NCI-H2081 (cell line): ENCODE results near the gene USHBP1.

Source experiments
- DNase-seq, 2 experiments: peaks; one replicate each; lab custom pipeline; 2025; lab: John Stamatoyannopoulos, UW

USHBP1 gene

DNA sequence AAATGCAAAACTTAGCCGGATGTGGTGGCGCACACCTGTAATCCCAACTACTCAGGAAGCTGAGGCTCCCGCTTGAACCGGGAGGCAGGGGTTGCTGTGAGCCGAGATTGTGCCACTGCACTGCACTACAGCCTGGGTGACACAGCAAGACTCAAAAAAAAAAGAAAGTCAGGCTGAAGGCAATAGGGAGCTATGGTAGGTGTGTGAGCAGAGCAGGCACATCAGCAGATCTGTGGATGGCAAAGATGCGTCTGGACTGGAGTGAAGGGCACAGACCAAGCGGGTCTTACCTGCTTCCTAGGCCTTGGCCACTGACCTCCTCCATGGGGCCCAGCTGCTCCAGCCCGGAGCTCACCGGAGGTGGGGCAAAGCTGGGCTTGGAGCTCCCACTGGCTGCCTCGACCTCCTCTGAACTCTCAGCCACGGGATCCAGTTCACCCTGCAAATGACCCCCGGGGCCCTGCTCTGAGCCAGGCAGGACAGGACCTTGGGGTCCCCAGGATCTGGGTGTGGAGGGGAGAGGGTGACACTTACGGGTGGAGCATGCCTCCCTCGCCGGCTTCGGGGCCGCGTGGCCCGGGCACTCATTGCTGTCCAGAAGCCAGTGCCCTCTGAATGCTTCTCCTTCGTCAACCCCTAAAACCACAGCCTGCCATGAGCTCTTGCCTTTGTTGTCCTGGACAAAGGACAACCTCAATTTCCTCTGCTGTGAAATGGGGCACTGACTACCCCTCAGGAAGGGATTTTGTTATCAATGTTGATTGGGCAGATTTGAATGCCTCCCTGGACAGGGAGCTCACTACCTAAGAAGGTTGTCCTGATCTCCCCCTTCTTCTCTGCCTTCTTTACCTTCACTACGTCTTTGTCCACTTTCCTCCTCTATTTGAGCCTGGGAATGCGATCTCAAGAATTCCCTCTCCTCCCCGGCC, 569 bp downstream of the USHBP1 start:
- DNase-seq = no peak

DNA sequence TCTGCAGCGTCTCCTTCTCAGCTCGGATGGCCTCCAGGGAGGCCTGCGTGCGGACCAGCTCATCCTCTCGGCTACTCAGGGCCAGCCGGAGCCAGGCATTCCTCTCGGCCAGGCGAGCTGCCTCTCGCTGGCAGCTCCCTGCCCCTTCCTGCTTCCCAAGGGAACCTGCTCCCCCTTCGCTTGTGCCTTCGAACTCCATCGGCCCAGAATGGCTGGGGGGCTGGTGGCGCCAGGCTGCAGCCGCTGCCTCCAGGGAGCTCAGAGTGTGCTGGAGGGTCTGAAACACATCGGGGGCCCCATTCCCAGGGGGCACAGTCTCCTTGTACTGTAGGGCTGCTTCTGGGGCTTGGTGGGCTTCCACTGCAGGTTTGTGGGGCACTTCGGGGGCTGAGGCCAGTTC, 2.0 kb downstream of the USHBP1 start:
- DNase-seq = no peak

GRCh38 chr19:17260842-17261325, 3.7 kb downstream of the USHBP1 start:
- peak; percentile 65 to 74 for DNase-seq

GRCh38 chr19:17259934-17260333, 4.6 kb downstream of the USHBP1 start:
- no peak for DNase-seq

DNA sequence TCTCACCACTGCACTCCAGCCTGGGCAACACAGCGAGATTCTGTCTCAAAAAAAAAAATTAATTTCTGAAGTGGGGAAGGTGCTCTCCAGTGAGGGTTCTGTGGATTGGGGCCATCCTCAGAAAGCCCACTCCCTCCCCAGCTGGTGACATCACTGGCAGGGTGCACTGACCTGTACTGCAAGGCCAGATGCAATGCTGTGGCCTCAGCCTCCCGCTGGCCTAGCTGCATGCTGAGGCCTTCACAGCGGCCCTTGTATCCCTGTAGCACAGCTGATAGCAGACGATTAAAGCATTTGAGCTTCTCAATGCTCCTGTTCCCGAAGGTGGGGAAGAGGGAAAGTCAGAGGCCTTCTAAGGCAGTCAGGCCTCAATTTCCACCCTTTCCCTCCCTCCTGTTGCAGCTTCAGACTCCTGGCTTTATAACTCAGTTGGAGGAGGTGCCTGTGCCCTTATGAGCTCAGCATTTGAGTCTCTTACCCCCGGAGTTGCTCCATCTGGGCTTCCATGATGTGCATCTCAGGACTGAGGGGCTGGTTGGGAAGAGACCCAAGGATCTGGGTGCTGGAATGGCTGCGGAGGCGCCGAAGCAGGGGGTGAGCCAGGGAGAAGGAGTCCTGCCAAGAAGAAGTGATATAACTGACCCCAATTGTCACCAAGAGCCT, 5.3 kb downstream of the USHBP1 start:
- no peak for DNase-seq

DNA sequence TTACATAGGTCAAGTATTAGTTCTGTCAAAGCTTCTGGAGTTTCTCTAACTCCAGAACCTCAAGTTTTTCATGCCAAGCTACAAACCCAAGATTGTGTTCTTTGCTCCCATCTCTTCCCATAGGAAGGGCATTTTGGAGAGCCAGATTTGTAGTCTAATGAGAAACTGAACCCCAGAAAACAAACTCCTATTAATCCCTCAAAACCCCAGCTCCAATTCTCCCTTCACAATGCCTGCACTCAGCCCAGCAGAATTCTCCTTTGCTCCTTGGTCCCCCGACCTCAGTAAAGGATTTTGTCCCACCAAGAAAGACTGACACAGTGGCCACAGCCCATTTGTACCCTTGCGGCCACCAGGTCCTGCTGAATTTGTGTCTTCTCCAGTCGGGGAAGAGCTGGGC, 8.4 kb downstream of the USHBP1 start:
- DNase-seq = no peak

- DNase-seq = no peak
These were observed 9.4 kb downstream of the USHBP1 start for GRCh38 chr19:17255150-17255621.

DNA sequence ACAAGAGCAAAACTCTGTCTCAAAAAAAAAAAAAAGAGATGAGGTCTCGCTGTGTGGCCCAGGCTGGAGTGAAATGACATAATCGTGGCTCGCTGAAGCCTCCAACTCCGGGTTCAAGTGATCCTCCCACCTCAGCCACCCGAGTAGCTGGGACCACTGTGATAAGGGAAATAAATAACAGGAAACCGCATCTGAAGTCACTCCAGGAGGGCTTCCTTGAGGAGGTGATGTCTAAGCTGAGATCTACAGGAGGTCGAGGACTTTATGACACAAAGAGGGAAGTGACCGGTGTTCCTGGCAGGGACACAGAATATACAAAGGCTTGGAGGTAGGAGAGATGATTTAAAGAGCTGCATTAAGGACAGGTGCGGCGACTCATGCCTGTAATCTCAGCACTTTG, 9.9 kb downstream of the USHBP1 start:
- DNase-seq = no peak

- no peak for DNase-seq
These were observed 14.5 kb downstream of the USHBP1 start for GRCh38 chr19:17249887-17250548.

- DNase-seq = no peak
These were observed 16.4 kb downstream of the USHBP1 start for GRCh38 chr19:17248011-17248776.

- peak in 1 of 2 experiments; percentile 37 for DNase-seq
These were observed 17.7 kb downstream of the USHBP1 start for GRCh38 chr19:17246681-17247425.

GRCh38 chr19:17245535-17245984, 19.0 kb downstream of the USHBP1 start, which contains the start of gene NR2F6:
TSS of gene NR2F6 (minus strand) at chr19:17245919. CDS start at chr19:17245220, 699 bp downstream.
- no peak for DNase-seq

DNA sequence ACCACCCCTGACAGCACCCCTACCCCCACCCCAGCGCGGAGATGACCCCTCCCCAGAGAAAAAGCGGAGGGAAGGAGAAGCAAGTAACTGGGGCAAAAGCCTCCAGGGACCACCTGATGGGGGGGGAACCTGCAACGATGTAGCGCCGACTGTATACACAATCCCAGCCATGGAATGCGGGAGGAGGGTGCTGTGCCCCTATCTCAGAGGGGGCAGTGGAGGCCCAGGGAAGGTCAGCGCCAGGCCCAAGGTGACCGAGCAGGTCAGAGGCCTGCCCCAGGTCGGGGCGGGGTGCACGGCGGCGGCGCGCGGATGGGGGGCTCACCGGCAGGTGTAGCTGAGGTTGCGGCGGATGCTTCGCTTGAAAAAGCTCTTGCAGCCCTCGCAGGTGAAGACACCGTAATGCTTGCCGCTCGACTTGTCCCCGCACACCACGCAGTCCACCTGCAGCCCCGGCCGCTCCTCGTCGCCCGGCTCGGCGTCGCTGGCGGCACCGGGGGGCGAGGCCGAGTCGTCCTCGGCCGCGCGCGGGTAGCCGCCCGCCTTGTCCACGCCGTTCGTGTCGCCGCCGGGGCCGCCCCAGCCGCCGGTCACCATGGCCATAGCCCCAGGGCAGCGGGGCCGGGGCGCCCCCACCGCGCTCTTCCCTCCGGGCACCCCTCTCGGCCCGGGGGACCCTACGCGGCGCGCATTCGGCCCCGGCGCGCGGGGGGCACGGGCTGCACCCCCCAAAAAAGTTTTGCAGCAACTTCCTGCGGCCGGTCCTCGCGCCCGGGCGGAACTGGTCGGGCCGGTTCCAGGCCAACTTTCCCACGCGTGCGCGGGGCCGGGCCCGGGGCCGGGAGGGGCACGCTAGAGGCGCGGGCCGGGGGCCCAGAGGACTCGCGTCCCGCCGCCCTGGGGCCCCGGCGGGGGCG, 19.7 kb downstream of the USHBP1 start:
- DNase-seq = no peak

DNA sequence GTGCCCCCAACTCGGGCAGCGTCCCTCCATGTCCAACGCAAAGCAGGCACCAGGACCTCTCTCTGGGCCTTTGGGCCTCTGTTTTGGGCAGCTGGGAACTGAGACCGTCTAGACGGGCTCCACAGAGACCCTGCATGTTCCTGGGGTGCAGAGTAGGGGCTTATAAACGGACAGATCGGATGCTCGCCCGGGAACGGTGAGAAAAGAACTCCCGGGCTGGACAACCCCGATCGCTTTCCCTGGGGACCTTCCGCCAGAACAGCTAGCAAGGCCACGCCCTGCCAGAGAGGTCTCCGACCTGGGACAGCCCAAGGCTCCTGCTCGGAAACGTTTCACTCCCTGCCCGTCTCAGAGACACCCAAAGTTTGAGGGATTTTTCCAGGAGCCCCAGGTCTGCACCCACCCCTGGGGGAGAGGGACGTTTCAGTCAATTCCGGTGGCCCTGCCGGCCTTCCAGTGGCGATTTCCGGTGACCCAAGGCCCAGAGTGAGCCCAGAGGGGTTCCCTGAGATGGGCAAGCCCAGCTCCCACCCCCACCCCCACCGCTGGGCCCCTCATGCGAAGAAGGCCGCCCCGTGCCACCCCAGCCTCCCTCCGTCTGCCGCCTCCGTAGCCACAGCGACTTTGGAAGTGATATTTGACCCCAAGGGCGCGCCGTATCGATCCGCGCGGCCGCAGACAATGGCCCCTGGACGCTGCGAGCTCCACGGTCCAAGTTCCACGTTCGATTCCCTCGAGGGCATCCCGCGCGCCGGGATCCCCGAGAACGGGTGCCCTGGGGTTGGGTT, 20.5 kb downstream of the USHBP1 start:
- no peak for DNase-seq

DNA sequence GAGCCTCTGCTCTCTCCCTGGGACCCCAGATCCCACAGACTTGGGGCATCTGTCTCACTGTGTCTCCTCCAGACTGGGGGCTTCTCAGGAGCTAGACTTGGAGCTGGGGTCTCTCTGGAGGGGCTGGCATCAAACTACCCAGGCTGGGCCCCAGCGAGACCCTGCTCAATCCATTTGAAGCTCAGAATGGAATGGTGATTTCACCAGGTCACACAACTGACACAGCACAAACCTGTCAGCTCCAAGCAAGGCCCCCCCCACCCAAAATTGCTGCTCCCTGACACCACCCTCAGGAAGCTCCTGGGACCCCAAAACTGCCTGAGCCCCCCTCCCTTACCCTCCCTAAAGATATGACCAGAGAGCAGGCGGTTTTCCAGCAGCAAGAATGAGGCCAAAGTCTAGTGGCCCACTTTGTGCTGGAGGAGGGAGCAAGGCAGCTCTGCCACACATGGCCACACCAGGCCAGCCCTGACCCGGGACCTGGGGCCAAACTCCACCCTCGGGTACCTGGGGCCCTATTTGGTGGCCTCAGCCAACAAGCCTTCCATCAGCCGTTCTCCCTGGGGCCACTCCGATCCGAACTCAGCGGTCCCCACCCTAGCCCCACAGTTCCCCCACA, 21.2 kb downstream of the USHBP1 start:
- DNase-seq = no peak

DNA sequence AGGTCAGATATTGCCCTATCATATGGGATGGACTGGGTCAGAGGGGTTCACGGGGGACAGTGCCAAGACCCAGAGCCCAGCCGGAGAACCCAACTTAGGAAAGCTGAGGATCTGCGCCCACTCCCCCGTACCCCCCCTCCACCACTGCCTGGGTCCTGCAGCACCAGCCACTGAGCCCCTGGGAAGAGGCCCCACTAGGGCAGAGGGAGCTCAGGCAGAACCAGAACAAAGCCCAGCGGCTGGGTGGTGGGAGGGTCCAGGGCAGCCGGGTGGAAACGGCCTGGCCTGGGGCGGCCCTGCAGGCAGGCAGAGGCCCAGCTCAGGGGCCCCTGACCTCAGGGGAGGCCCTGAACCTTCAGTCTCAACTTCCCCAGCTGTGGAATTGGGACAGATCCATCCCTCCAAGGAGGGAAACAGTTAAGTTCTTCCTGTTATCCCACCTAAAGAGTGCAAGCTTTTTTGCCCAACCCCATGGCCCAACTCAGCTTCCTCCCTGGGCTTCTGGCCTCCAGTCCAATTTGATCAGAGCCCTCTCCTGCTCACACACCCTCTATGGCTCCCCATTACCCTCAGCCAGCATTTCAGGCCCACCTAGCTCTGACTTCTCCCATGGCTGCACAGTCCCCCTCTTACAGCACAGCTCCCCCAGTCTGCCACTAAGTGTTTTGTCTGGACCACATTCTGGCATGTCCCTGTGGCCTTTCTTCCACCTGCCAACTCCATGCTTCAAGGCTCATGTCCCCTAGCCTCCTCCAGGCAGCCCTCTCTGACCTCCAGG, 21.9 kb downstream of the USHBP1 start:
- DNase-seq = no peak

DNA sequence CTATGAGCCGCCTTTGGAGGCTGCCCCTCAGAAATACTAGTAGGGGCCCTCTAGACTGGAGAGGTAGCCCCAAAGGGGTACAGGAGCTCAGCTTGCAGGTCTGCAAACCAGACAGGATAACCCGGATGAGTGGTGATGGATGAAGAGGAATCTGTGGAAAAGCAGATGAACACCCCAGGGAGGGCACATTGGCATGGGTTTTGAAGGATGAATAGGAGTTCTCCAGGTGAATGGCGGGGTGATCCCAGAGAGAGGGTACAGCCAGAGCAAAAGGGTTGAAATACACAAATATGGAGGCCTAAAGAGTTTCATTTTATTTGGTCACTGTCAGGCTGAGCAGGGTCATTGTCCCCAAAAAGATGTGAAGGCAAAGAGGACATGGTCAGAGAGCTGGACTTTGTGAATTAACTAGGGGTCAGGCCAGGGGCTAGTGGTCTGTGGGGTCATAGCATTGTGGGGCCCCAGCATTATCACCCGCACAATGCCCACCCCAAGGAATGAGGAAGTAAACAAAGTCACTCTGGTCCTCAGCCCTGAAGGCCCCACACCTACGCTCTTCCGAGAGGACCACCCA, 23.6 kb downstream of the USHBP1 start:
- DNase-seq = no peak
